Neutrophil (primary cell): ENCODE data around the gene ZIC2.

Source experiments
- H3K27ac ChIP-seq: fragments of 200-600 bp; sonication (generic); 2 replicates; pipeline ENCODE4 v1.5.1; 2016; ENCODE audit warnings: mild to moderate bottlenecking, moderate library complexity
- H3K27me3 ChIP-seq: fragments of 200-600 bp; sonication (generic); 2 replicates; pipeline ENCODE4 v1.6.0; 2016; ENCODE audit warnings: mild to moderate bottlenecking
- H3K36me3 ChIP-seq: fragments of 200-600 bp; sonication (generic); 2 replicates; pipeline ENCODE4 v1.5.1; 2017
- H3K4me1 ChIP-seq, 2 experiments: fragments of 200-600 bp in 1 of 2; sonication (generic) in 1 of 2; 1 replicate in 1 of 2; 2 replicates in 1 of 2; pipeline versions ENCODE4 v1.5.1 to v1.6.1; 2013 to 2016; ENCODE audit warnings: low read depth in 1 of 2, low read length in 1 of 2, mild to moderate bottlenecking in 1 of 2, moderate library complexity in 1 of 2; ENCODE audit not compliant: control insufficient read depth in 1 of 2, insufficient read depth in 1 of 2
- H3K4me3 ChIP-seq, 2 experiments: fragments of 200-600 bp in 1 of 2; sonication (generic) in 1 of 2; 1 replicate in 1 of 2; 2 replicates in 1 of 2; pipeline ENCODE4 v1.5.1; 2013 to 2016; ENCODE audit warnings: low read depth in 1 of 2, low read length in 1 of 2, mild to moderate bottlenecking in 1 of 2, moderate library complexity in 1 of 2
- H3K9me3 ChIP-seq: fragments of 200-600 bp; sonication (generic); 2 replicates; pipeline ENCODE4 v1.5.1; 2016
- TF ChIP-seq, protein P1 (sequence below): fragments of 200-600 bp; sonication (generic); IDR thresholded peaks from 2 replicates; pipeline ENCODE4 v1.5.1; 2016; ENCODE audit warnings: antibody characterized with exemption

ZIC2 gene

GRCh38 chr13:99984461-99985240, 3.1 kb downstream of the ZIC2 start:
- Histone ChIP-seq H3K9me3 (no peaks in the 10 kb centered on the region), H3K4me1 (peaks cover 12 to 37% of the 10 kb centered on the region in 2 experiments), H3K27ac (no peak overlapping the region), H3K36me3 (no peaks in the 10 kb centered on the region), H3K4me3 (no peak overlapping the region), H3K27me3 (peaks cover 100% of the 10 kb centered on the region)
- TF ChIP-seq, protein P1, sequence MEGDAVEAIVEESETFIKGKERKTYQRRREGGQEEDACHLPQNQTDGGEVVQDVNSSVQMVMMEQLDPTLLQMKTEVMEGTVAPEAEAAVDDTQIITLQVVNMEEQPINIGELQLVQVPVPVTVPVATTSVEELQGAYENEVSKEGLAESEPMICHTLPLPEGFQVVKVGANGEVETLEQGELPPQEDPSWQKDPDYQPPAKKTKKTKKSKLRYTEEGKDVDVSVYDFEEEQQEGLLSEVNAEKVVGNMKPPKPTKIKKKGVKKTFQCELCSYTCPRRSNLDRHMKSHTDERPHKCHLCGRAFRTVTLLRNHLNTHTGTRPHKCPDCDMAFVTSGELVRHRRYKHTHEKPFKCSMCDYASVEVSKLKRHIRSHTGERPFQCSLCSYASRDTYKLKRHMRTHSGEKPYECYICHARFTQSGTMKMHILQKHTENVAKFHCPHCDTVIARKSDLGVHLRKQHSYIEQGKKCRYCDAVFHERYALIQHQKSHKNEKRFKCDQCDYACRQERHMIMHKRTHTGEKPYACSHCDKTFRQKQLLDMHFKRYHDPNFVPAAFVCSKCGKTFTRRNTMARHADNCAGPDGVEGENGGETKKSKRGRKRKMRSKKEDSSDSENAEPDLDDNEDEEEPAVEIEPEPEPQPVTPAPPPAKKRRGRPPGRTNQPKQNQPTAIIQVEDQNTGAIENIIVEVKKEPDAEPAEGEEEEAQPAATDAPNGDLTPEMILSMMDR: no peak

- Histone ChIP-seq H3K9me3 (no peaks in the 10 kb centered on the region), H3K4me1 (peaks cover 12 to 30% of the 10 kb centered on the region in 2 experiments), H3K27me3 (peaks cover 100% of the 10 kb centered on the region)
Measured at GRCh38 chr13:99985241-99985874, 3.8 kb downstream of the ZIC2 start.

GRCh38 chr13:99985886-99986527, 4.4 kb downstream of the ZIC2 start:
- H3K9me3 ChIP-seq: no peaks in the 10 kb centered on the region
- peaks cover 10 to 23% of the 10 kb centered on the region in 2 experiments for H3K4me1 ChIP-seq
- no peaks in the 10 kb centered on the region for H3K36me3 ChIP-seq
- TF ChIP-seq, protein P1: no peak
- H3K27me3 ChIP-seq: peaks cover 100% of the 10 kb centered on the region
- no peak overlapping the region for H3K4me3 ChIP-seq
- no peak overlapping the region for H3K27ac ChIP-seq

More at GRCh38 chr13:99985241-99985874, 3.8 kb downstream of the ZIC2 start:
- Histone ChIP-seq H3K36me3 (no peaks in the 10 kb centered on the region), H3K27ac (no peak overlapping the region), H3K4me3 (no peak overlapping the region)
- TF ChIP-seq, protein P1: no peak

DNA sequence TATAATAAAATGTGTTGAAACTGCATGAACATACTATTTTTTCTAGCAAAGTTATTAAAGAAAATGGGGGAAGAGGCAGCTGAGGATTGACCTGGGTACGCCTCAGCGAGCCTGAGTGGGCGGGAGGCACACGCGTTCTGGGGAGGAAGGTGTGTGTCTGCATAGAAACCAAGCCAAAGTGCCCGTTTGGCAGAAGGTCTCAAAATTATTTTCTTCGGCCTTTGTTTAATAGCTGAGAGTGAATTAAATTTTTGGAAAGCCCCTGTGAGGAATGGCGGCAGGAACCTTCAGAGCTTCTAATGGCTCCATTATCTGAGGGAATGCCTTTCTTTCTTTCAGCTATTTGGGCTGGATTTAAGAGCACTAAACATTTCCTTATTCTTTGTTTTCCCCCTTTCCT, 5.2 kb downstream of the ZIC2 start:
- H3K27me3 ChIP-seq: peaks cover 100% of the 10 kb centered on the region
- H3K27ac ChIP-seq: no peak overlapping the region
- H3K4me3 ChIP-seq: no peak overlapping the region
- TF ChIP-seq, protein P1: no peak
- no peaks in the 10 kb centered on the region for H3K9me3 ChIP-seq
- no peaks in the 10 kb centered on the region for H3K36me3 ChIP-seq
- peaks cover 7 to 16% of the 10 kb centered on the region in 2 experiments for H3K4me1 ChIP-seq

DNA sequence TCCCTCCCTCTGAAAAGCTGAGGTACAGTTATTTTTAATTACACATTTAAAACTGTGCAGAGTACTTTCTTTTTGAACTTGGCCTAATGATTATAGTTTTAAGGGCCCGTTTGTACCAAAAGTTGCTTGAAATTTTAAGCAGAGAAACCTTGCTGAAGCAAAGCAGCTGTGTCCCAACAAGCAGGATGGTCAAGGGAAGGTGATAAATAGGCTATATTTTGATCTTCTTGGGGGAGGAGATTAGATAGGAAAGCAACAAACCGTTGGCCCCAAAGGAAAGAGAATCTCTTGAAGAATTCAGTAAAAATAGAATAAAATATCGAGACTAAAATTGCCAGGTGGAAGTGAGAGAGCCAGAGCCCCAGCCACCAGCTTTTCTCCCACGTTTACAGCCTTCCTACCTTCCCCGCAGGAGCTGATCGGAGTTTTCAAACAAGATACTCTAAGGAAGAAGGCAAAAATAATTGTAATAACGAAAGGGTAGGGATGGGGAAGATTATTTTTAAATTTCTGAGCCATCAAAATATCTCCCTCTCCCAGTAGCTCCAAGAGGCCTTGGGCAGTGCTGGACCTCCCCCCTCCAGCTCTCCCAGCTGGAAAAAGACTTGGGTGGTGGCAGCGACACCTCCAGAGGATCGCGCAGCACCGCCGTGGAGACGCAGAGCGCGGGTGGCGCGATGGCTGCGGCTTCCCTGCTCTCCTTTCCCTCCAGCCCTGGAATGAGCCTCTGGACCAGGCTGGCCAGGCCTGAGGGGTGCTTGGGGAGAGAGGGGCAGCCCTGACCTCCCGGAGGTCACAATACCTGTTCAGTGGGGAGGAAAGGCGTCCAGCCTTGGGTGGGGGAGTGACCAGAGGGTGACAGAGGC, 5.8 kb downstream of the ZIC2 start:
- Histone ChIP-seq H3K9me3 (no peaks in the 10 kb centered on the region), H3K27ac (no peak overlapping the region), H3K27me3 (peaks cover 100% of the 10 kb centered on the region), H3K36me3 (no peaks in the 10 kb centered on the region), H3K4me1 (peaks cover 7 to 9% of the 10 kb centered on the region in 2 experiments), H3K4me3 (no peak overlapping the region)
- TF ChIP-seq, protein P1: no peak
